IPS-NIHi11 (cell line): ENCODE data around the gene APOB.

ENCODE experiments used
- DNase-seq: peaks from one replicate; pipeline ENCODE4 v3.0.0; 2012; ENCODE audit warnings: mixed read lengths, low spot score

Gene APOB

GRCh38 chr2:21019000-21019677 is 24.7 kb downstream of the APOB start:
- DNase-seq, result no peak

- no peak for DNase-seq
Observed at GRCh38 chr2:21018290-21018689, 25.6 kb downstream of the APOB start.

- DNase-seq, result no peak
Observed at GRCh38 chr2:21017748-21018276, 26.1 kb downstream of the APOB start.

GRCh38 chr2:21015281-21015645 is 28.6 kb downstream of the APOB start:
- no peak for DNase-seq

- DNase-seq, result no peak
Observed at GRCh38 chr2:21014364-21015280, 29.3 kb downstream of the APOB start.

GRCh38 chr2:21013043-21013816 is 30.6 kb downstream of the APOB start:
- no peak for DNase-seq

GRCh38 chr2:21012557-21012937 is 31.3 kb downstream of the APOB start:
- DNase-seq, result no peak

- DNase-seq, result no peak
Observed at GRCh38 chr2:21011876-21012556, 31.9 kb downstream of the APOB start.

- no peak for DNase-seq
Observed at GRCh38 chr2:21011453-21011852, 32.4 kb downstream of the APOB start.

- no peak for DNase-seq
Observed at GRCh38 chr2:21010813-21011439, 32.9 kb downstream of the APOB start.

- DNase-seq, result no peak
Observed at GRCh38 chr2:21009662-21010225, 34.1 kb downstream of the APOB start.

- DNase-seq, result no peak
Observed at GRCh38 chr2:21008790-21009661, 34.8 kb downstream of the APOB start.

- no peak for DNase-seq
Observed at GRCh38 chr2:21008014-21008789, 35.7 kb downstream of the APOB start.

GRCh38 chr2:21007129-21008013 is 36.5 kb downstream of the APOB start:
- no peak for DNase-seq

GRCh38 chr2:21006423-21007128 is 37.3 kb downstream of the APOB start:
- no peak for DNase-seq

GRCh38 chr2:21005700-21006422 is 38.0 kb downstream of the APOB start:
- no peak for DNase-seq
